ENCODE measurements around the gene MAP3K15. TPM values are rescaled to one million over a fixed set of nuclear protein-coding genes. Genes with fewer than 3 reads are reported as not detected.

The MAP3K15 gene
- total and polyA plus RNA-seq, 2 of the 13 experiments (the other 11 are each of a cell fraction or from before 2014, with no cell fraction given) = 3.9 to 6.4 TPM

DNA sequence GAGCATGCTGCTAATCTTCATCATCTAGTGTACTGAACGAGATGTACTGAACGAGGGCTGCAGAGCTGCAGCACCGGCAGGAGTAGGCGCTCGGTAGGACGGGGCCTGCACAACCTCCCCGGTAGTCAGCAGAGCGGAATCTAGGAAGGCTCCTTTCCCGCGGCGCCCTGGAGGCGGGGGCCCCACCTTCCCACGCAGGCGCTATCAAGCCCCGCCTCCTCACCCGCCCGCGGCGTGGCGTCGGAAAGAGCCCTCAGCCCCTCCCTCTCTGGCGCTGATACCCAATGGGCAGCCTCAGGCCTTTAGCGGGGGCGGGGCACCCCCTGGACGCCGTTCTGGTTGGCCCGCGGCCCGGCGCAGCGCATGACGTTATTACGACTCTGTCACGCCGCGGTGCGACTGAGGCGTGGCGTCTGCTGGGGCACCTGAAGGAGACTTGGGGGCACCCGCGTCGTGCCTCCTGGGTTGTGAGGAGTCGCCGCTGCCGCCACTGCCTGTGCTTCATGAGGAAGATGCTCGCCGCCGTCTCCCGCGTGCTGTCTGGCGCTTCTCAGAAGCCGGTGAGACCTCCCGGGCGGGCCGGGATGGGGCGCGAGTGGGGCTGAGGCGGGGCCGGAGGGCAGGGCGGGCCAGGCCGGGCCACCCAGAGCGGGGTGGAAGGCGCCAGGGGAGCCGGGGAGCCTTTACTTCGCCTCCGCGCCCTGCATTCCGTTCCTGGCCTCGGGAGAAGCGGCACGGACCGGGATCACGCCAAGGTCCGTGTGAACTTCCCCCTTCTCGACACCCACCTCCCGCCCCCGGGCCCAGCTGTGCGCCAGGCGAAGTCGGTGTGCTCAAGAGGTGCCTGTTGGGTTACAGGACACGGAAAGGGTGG is 171.5 kb downstream of the MAP3K15 start, which contains the start of gene PDHA1 (continued):
- TF ChIP-seq, protein P1, sequence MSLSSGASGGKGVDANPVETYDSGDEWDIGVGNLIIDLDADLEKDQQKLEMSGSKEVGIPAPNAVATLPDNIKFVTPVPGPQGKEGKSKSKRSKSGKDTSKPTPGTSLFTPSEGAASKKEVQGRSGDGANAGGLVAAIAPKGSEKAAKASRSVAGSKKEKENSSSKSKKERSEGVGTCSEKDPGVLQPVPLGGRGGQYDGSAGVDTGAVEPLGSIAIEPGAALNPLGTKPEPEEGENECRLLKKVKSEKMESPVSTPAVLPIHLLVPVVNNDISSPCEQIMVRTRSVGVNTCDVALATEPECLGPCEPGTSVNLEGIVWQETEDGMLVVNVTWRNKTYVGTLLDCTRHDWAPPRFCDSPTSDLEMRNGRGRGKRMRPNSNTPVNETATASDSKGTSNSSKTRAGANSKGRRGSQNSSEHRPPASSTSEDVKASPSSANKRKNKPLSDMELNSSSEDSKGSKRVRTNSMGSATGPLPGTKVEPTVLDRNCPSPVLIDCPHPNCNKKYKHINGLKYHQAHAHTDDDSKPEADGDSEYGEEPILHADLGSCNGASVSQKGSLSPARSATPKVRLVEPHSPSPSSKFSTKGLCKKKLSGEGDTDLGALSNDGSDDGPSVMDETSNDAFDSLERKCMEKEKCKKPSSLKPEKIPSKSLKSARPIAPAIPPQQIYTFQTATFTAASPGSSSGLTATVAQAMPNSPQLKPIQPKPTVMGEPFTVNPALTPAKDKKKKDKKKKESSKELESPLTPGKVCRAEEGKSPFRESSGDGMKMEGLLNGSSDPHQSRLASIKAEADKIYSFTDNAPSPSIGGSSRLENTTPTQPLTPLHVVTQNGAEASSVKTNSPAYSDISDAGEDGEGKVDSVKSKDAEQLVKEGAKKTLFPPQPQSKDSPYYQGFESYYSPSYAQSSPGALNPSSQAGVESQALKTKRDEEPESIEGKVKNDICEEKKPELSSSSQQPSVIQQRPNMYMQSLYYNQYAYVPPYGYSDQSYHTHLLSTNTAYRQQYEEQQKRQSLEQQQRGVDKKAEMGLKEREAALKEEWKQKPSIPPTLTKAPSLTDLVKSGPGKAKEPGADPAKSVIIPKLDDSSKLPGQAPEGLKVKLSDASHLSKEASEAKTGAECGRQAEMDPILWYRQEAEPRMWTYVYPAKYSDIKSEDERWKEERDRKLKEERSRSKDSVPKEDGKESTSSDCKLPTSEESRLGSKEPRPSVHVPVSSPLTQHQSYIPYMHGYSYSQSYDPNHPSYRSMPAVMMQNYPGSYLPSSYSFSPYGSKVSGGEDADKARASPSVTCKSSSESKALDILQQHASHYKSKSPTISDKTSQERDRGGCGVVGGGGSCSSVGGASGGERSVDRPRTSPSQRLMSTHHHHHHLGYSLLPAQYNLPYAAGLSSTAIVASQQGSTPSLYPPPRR (CRISPR knock-in tag; IDR thresholded peaks at IDR 0.05; ENCODE audit: borderline replicate concordance) = no peak; the same call in 1 of the 2 replicates
- no peak for TF ChIP-seq MAZ (IDR thresholded peaks at IDR 0.05; ENCODE audit: borderline replicate concordance, low read depth, low read length)
- 0 out of 2 replicates have a peak, but pooled peaks have one; percentile 59 for TF ChIP-seq MAZ (CRISPR knock-in tag; IDR thresholded peaks at IDR 0.05; ENCODE audit: low read depth)
- no peak for TF ChIP-seq CEBPB (IDR thresholded peaks at IDR 0.05; ENCODE audit: borderline replicate concordance, low read depth, low read length)
- TF ChIP-seq GABPA (IDR thresholded peaks at IDR 0.05; ENCODE audit: low read depth, low read length) = no peak
- 0 out of 2 replicates have a peak, but pooled peaks have one; percentile 9 for TF ChIP-seq GABPA (CRISPR knock-in tag; IDR thresholded peaks at IDR 0.05; ENCODE audit: low read depth)
- peak; percentile 11 for TF ChIP-seq YY1 (IDR thresholded peaks at IDR 0.05; ENCODE audit: insufficient read depth, insufficient replicate concordance, low read depth, low read length)
- no peak for TF ChIP-seq ZNF777 (CRISPR knock-in tag; IDR thresholded peaks at IDR 0.05)
- no peak for TF ChIP-seq ZNF382 (CRISPR knock-in tag; IDR thresholded peaks at IDR 0.05; ENCODE audit: borderline replicate concordance)
- TF ChIP-seq KLF6 (CRISPR knock-in tag; IDR thresholded peaks at IDR 0.05) = 0 out of 2 replicates have a peak, but pooled peaks have one; percentile 46
- TF ChIP-seq ESRRA (CRISPR knock-in tag; IDR thresholded peaks at IDR 0.05; ENCODE audit: low read depth) = peak; percentile 39; the same call in 1 of the 2 replicates
- peak; percentile 87 for TF ChIP-seq NFYC (CRISPR knock-in tag; IDR thresholded peaks at IDR 0.05)
- no peak for TF ChIP-seq PCBP1 (IDR thresholded peaks at IDR 0.05; ENCODE audit: borderline replicate concordance, low read depth, low read length)
- TF ChIP-seq FOXC1 (CRISPR knock-in tag; IDR thresholded peaks at IDR 0.05; ENCODE audit: borderline replicate concordance) = peak; percentile 43; the same call in 1 of the 2 replicates
- TF ChIP-seq KDM2A (CRISPR knock-in tag; IDR thresholded peaks at IDR 0.05; ENCODE audit: borderline replicate concordance, low read depth) = peak; percentile 84
- TF ChIP-seq ZNF282 (IDR thresholded peaks at IDR 0.05; ENCODE audit: partially characterized antibody) = no peak
- no peak for TF ChIP-seq ZNF224 (CRISPR knock-in tag; IDR thresholded peaks at IDR 0.05)
- TF ChIP-seq, protein P2, sequence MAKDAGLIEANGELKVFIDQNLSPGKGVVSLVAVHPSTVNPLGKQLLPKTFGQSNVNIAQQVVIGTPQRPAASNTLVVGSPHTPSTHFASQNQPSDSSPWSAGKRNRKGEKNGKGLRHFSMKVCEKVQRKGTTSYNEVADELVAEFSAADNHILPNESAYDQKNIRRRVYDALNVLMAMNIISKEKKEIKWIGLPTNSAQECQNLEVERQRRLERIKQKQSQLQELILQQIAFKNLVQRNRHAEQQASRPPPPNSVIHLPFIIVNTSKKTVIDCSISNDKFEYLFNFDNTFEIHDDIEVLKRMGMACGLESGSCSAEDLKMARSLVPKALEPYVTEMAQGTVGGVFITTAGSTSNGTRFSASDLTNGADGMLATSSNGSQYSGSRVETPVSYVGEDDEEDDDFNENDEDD (CRISPR knock-in tag; IDR thresholded peaks at IDR 0.05; ENCODE audit: borderline replicate concordance) = peak; percentile 67; the same call in 1 of the 2 replicates
- TF ChIP-seq NFE2L1 (CRISPR knock-in tag; IDR thresholded peaks at IDR 0.05; ENCODE audit: borderline replicate concordance) = no peak
- peak; percentile 88 for TF ChIP-seq NFYB (CRISPR knock-in tag; IDR thresholded peaks at IDR 0.05)
- no peak for TF ChIP-seq KLF9 (CRISPR knock-in tag; IDR thresholded peaks at IDR 0.05; ENCODE audit: low read depth)
- TF ChIP-seq HDAC1 (CRISPR knock-in tag; IDR thresholded peaks at IDR 0.05) = peak; percentile 77
- no peak for TF ChIP-seq ZEB1 (IDR thresholded peaks at IDR 0.05; ENCODE audit: insufficient replicate concordance, low read depth)
- TF ChIP-seq HDAC2 (CRISPR knock-in tag; IDR thresholded peaks at IDR 0.05) = peak; percentile 38; the same call in 1 of the 2 replicates
